GM08714 (cell line): ENCODE measurements around the gene GIMD1.

Experiments used
- H3K4me3 ChIP-seq: fragments of 200-500 bp; sonication (Bioruptor generic); 2 replicates; pipeline ENCODE4 v1.5.1; 2014; ENCODE audit warnings: mild to moderate bottlenecking, low read length, inconsistent platforms
- ZNF274 ChIP-seq: IDR thresholded peaks from 2 replicates; pipeline ENCODE4 v1.6.1; 2012; ENCODE audit warnings: mild to moderate bottlenecking, low read depth, low read length

GIMD1 gene

GRCh38 chr4:106314960-106315359 is 53.6 kb downstream of the GIMD1 start:
- peak overlapping the region; percentile 90 for H3K4me3 ChIP-seq
- TF ChIP-seq ZNF274, result no peak

GRCh38 chr4:106312997-106313522 is 55.5 kb downstream of the GIMD1 start:
- TF ChIP-seq ZNF274, result no peak
- no peak overlapping the region for H3K4me3 ChIP-seq

- no peak overlapping the region for H3K4me3 ChIP-seq
- TF ChIP-seq ZNF274, result no peak
These were observed 56.2 kb downstream of the GIMD1 start for GRCh38 chr4:106312377-106312776.
